ENCODE results near the gene IL25.

- TF ChIP-seq POLR2AphosphoS5 (IDR thresholded peaks at IDR 0.05) (no peak), EP300 (IDR thresholded peaks at IDR 0.05) (no peak), POLR2A (IDR thresholded peaks at IDR 0.05) (no peak)
These were observed 3.1 kb downstream of the IL25 start for GRCh38 chr14:23375527-23376251.

Measured in suprapubic skin (tissue), 4 donors.